ENCODE data around the gene SHANK1.
A peak's percentile ranks its signal among the peaks of the same experiment; 100 is the strongest.

SHANK1 gene

DNA sequence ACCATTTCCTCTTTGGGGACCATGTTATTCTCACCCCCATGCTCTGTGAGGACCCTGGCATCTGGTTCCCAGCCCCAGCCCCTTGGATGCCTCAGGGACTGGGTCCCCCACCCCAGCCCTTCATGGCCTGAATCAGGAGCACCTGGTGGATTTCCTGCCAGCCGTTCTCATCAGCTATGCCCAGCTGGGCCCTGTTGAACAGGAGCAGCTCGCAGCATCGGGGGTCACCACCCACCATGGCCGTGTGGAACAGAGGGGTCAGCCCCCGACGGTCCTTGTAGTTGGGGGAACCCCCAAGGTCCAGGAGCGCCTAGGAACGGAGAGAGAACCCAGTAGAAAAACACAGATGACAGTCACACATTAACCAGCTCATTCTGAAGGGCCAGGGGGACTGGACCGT lies 7.8 kb downstream of the SHANK1 start:
- no peak for DNase-seq (ENCODE audit: low spot score)

DNA sequence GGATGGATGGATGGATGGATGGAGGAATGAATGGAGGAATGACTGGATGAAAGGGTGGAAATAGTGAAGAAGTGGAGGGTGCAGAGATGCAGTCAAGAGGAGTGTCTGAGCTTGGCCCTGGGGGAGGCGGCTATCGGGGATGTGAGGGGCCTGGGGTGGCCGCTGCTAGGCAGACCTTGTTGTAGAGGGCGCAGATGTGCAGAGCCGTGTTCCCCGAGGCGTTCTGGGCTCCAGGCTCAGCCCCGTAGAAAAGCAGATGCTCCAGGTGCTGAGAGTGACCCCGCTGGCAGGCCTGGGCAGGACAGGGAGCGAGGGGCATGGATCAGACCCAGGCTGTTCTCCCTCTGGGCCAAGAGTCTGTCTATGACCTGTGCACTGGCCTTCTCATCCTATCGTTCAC lies 8.4 kb downstream of the SHANK1 start:
- DNase-seq (ENCODE audit: low spot score) = no peak

DNA sequence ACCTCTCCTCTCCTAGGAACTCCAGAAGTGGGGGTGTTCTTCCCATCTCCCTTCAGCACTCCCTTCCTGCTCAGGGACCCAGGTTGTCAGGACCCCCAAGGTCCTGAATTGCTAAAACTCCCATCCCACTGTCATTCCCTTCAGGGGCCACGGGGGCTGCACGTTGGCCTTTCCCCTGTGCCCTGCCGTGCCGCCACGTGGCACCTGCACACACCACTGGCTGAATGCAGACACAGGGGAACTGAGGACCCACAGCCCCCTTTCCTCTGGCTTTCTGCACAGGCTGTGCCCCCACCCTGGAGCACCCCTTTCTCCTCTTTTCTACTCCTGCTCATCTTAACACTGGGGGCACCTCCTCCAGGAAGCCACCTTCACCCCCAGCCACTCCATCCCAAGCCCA lies 9.0 kb downstream of the SHANK1 start:
- DNase-seq (ENCODE audit: low spot score) = no peak

DNA sequence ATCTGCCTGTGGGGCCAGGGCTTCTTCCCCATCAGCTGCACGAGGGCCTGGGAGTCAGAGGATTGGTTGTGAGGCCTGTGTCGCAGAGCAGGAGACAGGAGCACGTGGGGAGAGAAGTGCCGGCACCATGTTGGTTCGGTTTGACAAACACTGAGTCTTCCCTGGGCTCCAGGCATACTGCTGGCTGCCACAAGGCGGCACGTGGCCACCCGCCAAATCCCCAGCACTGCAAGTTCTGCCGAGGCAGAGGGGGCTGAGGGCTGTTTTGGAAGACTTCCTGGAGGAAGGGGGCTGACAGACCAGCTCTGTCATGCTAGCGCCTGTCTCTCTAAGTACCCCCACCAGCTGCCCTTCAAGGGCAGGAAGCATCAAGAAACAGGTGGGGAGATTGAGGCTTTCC lies 9.5 kb downstream of the SHANK1 start:
- no peak for DNase-seq (ENCODE audit: low spot score)

DNA sequence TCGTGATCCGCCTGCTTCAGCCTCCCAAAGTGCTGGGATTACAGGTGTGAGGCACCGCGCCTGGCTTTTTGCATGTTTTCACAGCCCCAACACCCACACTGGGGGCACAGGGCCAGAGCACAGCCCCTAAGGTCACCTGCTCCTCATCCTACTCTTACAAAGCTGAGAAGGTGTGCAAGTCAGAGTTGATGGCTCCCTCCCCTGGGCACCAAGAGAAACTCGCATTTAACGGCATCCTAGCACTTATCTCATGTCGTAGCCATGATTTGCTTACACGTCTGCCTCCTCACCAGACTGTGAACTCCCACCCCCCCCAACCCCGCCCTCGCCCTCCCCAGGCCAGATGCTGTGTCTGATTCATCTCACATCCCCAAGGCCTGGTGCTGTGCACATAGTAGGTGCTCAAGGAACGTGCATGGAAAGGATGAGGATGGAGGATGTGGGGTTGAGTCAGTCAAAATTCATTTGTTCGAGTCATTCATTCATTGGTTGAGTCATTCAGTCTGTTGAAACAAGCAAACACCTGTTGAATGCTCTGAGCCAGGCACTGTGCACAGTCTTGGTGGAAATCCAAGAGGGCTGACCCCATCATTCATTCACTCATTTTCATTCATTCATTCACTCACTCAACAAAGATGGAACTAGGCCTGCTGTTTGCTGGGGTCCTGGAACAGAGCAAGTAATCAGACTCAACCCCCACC lies 11.3 kb downstream of the SHANK1 start:
- DNase-seq (ENCODE audit: low spot score) = no peak

DNA sequence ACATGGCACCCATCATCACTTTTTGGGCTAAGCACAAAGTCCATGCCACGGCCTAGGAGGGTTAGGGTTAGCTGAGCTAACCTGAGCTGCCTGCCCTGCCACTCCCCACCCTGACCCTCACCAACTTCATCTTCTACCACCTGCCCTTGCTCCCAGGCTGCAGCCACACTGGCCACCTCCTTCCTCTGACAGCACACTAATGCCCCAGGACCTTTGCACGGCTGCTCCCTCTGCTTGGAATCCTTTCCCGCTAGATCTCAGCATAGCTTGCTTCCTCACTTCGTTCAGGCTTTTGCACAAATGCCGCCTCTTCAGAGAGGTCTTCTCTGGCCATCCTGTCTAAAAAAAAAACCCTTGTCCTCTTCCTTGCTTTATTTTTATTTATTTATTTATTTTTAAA lies 13.2 kb downstream of the SHANK1 start:
- DNase-seq (ENCODE audit: low spot score) = no peak

DNA sequence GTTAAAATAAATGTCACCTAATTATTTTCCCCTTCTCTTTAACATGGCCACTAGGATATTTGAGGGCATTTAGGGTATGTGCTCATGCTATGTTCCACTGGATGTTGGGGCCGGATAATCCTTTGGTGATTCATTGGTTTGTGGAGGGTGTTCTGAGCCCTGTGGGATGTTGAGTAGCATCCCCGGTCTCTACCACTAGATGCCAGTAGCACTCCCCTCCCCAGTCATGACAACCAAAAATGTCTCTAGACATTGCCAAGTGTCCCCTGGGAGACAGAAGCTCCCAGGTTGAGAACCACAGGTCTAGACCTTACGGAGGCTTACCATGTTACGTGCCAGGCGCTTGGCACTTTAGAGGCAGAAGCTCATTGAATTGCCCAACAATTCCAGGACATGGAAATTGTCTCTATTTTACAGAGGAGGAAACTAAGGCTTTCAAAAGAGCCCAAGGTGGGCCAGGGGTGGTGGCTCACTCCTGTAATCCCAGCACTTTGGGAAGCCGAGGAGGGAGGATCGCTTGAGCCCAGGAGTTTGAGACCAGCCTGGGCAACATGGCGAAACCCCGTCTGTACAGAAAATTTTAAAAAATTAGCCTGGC lies 14.1 kb downstream of the SHANK1 start:
- DNase-seq (ENCODE audit: low spot score) = no peak

DNA sequence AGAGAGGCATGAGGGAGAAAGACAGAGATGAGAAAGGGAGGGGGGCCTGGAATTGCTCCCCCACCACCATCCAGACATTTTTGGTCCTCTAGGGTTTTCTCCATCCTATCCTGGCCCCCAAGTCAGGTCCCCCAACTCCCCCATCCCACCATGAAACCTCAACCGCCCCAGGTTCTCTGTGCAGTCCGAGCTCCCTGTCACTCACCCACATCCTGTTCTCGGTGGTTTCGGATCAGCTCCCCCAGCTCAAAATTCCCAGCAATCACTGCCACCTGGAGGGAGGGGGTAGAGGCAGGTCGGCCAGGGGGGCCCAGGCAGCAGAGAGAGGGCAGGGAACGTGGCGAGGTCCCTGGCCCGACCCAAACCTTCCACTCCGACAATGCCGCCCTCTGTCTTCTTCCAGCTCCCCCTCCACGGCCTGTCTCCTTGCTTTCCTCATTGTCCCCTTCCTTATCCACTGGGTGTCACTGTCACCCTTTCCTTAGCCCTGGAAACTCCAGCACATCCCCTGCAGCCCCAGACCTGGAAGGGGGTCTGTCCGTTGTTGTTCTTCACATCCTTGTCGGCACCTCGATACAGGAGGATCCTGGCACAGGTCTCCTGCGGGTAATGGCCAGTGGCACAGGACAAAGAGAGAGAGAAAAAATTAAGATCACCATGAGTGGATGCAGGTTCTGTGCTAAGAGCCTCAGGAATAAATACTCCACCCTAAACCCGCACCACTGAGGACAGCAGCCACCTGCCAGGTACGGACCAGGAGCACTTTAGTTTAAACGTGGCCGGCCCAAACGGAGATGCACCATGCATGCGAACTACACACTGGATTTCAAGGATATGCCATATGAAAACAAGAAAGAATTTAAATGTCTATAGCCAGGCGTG lies 15.4 kb downstream of the SHANK1 start:
- no peak for DNase-seq (ENCODE audit: low spot score)

DNA sequence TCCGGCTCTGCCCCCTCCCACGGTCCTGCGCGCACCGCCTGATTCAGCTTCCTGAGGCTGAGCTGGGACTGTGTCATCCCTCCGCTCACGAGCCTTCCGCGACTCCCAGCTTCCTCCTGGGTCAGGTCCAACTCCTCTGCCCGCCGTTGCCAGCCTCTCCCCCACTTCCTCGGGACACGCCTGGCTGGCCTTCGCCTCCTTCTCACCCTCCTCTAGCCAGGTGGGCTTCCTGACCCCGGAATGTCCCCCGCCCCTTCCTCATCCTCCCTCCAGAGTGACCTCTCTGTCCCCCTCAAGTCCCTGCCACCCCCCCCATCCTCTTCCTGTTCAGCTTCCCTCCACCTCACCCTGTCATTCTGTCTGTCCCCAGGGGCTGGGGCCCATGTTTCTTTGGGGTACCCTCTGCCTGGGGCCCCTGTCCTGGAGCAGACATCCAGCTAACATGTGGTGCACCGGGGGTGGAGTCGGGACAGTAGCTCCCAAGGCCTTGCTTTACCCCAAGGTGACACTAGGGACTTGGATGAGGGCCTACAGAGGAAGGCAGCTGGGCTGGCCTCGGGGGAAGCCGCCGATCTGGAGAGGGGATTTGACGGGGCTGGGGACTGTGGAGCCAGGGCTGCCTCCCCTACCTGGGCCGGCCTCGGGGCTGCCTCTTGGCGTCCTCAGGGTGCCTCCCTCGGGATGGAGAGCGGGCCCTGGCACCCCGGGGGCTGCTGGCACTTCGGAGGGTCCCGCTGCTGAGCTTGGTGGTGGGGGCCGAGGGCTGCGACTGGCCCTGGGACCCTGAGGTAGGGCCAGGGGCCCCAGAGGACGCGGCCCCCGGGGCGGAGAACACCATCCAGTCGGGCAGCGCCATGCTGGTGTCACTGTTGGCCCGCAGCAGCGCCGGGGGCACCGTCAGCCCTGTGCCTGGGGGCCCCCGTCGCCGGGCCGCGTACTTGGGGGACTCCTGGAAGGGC lies 16.5 kb downstream of the SHANK1 start:
- no peak for DNase-seq (ENCODE audit: low spot score)

DNA sequence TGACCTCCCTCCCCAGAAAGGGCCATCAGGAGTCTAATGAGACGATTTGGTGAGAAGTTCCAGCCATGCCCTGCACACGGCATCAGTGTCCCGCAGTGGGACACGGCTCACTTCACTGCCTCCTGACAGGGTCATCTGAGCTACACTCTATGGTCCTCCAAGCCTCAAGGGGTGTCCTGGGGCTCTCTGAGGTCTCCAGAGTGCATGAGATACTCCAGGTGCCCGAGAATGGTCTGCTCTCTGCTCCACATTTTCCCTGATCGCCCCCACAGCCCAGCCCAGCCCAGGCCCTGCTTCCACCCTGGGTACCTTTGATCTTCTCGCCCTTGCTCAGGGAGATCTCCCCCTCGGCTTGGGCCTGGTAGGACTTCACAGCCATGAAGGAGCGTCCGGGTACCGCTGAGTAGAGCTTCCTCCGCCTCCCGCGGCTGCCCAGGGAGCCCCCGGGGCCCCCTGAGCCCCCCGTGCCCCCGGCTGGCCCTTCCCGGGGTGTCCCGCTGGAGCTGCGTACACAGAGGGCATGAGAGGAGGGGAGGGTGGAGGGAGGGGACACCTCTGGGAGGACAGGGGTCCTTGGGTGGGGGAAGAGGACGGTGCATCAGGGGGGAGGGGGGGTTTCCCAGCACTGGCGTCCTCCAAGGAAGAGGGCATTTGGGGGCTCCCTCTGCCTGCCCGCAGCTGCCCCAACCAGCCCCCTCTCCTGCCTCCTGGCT lies 17.3 kb downstream of the SHANK1 start:
- DNase-seq (ENCODE audit: low spot score) = no peak

DNA sequence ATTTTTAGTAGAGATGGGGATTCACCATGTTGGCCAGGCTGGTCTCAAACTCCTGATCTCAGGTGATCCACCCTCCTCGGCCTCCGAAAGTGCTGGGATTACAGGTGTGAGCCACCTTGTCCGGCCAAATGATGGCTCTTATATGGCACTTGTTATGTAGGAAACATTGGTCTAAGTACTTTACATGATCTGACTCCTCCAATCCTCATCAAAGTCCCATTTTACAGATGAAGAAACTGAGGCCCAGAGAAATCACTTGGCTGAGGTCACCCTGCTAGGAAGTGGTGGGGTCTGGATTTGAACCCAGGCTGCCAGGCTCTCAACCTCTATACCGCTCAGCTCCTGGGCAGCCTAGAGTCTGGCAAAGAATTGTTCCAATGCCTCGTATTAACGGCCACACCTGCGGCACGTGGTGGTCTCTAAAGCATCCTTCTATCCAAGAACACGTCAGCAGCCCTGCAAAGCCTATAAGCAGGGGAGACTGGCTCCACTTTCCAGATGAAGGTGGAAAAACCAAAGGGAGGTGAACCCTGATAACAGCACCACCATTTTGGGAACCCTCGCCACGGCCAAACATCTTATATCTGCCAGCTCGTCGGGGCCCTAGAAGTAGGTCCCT lies 18.1 kb downstream of the SHANK1 start:
- DNase-seq (ENCODE audit: low spot score) = no peak

DNA sequence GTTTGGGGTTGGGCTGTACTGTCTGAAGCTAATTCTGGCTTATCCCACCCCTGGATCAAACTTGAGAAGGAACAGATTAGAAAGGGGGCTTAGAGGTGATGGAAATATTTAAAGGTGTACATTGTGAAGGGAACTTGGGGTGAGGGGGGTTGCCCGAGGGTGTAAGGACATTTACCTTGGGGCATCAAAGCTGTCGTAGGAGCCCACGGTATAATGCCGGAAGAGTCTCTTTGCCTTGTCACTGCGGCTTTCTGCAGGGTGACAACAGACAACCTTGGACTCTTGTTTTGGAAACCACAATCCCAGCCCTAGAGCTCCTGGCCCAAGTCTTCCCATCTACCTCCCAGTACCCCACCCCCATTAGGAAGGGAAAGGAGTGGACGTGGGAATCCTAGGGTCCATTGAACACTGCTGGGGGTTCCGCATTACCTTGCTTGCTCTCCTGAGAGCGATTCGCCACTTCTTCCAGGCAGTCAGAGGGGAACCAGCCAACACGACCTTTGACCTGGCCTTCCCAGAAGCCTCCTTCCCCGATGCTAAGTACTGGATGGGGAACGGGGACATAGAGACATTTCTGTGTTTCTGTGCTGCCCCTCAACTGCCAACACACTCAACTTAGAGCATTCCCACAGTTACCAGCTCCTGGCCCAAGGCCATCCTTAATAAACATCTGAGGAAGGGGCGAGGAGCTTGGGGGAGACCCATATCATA lies 22.0 kb downstream of the SHANK1 start:
- DNase-seq (ENCODE audit: low spot score) = no peak

DNA sequence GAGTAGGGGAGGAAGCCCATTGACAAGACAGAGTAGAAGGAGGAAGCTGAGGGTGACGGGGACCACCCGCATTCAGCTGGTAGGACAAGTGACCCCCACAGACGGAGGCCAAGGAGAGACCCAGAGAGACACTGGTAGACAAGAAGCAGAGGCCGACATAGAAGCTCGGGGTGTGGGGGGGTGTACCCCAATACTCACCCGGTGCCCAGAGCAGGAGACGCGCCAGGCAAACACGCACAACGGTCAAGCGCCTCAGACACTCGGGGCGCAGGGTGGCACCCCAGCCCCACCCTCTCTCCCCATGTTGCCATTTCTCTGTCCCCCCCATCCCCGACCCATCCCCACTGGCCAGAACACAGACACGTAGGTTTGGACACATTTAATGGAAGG lies 23.5 kb downstream of the SHANK1 start:
- DNase-seq (ENCODE audit: low spot score) = no peak

DNA sequence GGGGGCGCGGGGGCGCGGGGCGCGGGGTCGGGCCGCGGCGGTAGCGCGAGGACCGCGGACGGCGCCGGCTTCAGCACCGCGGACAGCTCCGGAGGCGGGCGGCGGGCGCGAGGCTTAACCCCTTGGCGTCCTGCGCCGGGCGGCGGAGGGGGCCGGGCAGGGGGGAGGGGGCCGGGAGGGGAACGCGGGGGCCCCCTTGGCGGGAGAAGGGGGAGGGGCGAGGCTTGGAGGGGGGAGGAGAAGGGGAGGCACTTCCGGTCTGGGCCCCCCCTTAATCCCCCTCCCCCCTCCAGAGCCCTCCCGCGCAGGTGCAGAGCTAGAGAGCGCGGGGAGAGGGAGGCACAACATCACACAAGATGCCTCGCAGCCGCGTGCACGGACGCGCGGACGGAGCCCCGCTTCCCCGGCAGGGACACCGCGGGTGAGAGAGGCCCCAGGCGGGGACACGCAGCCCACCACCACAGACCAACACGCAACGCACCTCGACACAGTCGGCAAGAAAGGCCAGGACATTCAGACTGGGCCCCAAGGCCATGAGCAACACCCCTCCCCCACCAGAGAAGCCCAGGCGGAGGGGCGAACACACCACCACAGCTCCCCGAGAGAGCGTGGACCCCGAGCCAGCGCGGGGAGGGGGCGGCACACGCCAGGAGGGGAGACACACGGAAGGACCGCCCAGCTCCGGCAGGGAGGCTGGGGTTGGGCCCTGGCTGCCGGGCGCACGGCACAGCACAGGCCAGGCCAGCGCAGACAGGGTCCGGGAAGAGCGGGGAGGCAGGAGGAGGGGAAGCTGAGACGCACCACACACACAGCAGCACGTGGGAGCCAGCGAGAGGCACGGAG lies 24.1 kb downstream of the SHANK1 start:
- DNase-seq (ENCODE audit: low spot score) = no peak

DNA sequence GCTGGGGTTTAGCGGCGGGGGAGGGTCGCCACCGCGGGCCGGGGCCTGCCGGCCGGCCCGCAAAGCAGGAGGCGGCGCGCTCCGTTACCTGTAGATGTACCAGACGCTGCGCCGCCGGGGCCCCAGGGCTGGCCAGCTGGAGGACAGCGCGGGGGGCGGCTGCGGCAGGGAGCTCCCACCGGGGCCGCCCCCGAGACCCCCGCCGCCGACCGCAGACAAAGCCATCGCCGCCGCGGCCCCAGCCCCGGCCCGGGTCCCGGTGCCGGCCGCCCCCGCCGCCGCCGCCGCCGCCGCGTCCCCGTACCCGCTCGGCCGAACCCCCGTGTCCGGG lies 24.8 kb downstream of the SHANK1 start:
- no peak for DNase-seq (ENCODE audit: low spot score)

DNA sequence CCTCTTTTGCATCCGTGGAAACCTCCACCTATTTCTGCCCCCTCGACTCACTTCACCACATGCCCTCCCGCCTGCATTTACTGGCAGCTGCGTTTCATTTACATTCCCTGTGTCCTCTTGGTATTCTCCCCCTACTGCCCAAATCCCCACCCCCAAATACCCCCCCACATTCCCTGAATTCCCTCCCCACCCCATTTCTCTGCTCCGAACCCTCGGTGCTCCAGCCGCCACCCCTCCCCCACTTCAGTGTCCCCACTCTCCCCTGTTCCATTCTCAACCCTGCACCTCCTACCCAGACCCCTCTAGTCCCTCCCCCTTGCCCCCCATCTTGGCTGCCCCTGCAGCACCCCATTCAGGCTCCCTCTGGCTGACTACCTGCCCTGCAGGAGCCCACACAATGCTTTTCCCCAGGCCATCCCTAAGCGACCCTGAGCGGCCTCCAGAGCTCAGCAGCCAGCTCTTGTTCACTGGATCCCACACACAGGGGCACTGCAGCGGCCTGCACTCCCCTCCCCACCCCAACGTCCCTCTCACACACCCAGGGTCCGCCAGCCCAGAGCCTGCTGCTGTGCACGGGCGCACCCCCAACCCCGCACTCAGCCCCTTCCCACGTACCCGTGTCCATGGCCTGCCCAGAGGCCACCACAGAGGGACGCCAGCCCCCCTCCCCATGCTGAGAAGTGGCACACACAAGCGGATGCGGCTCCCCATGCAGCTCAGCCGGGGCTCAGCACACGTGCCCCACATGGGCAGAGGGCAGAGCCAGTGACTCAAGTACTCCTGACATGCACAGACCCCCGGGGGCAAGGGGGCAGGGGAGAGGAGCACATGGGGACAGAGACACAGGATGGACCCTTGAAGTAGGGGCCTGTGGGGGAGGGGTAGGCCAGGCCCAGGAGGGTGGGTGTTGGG lies 26.3 kb downstream of the SHANK1 start:
- no peak for DNase-seq (ENCODE audit: low spot score)

DNA sequence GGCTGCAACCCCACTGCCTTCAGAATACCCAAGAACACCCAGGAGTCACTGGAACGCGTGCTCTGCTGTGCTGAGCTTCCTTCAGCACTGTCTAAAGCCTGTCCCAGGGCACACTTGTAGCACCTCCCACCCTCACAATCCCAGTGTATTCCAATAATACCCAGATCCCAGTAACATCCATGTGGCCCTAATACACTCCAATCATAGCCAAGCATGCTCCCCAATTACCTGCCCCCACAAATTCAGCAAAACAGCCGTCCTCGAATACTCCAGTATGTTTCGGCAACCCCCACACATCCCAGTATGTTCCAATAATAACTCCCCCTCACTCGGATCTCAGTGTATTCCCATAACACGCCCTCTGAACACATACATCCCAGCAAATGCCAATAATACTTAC lies 29.2 kb downstream of the SHANK1 start:
- DNase-seq (ENCODE audit: low spot score) = peak; percentile 59

DNA sequence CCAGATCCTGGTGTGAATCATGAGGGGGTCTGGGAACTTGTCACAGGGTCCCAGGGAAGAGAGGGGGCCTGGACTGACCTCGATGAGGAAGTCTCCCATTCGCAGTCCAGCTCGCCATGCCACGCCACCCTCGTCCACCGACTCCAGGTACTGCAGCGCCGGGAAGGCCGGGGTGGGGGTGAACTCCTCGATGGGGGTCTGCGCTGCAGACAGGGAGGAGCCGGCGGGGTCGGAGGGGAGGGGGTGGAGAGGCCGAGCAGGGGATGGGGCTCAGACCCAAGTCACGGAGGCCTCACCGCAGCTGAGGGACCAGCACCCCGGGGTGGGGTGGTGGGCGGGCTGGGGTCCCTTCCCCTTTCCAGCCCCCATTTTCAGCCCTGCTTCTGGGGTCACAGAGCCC lies 30.8 kb downstream of the SHANK1 start:
- DNase-seq (ENCODE audit: low spot score) = no peak

All from putamen (tissue), 1 donor.